Measurements from ENCODE around the gene TASOR2. TPM values are rescaled to one million over a fixed set of nuclear protein-coding genes. Genes with fewer than 3 reads are reported as not detected.

Gene TASOR2
- 10 to 100 TPM in 11 of 12 donors, not detected in 1; 29.1 to 40.6 (median 34.2) TPM for polyA plus RNA-seq (ENCODE audit: insufficient read length in 12 of 12)
- long read RNA-seq, donor 1, partial matches to known transcripts: 5 of 11 reads
- long read RNA-seq, donor 1, other reads (novel, unspliced or antisense): 6 of 11 reads
- long read RNA-seq, donor 2, partial matches to known transcripts: 51 of 190 reads
- long read RNA-seq, donor 2, other reads (novel, unspliced or antisense): 136 of 190 reads
- long read RNA-seq, donor 3, partial matches to known transcripts: 8 of 34 reads
- long read RNA-seq, donor 3, other reads (novel, unspliced or antisense): 25 of 34 reads
- long read RNA-seq, donor 4, partial matches to known transcripts: 130 of 130 reads
- long read RNA-seq, donor 4, other reads (novel, unspliced or antisense): 0 of 130 reads
- long read RNA-seq, donor 5: 0 reads
- long read RNA-seq, donor 6: 0 reads
- long read RNA-seq, donor 7, partial matches to known transcripts: 0 of 2 reads
- long read RNA-seq, donor 7, other reads (novel, unspliced or antisense): 0 of 2 reads
- long read RNA-seq, donor 8, partial matches to known transcripts: 31 of 32 reads
- long read RNA-seq, donor 8, other reads (novel, unspliced or antisense): 0 of 32 reads
- long read RNA-seq, donor 9, partial matches to known transcripts: 377 of 420 reads
- long read RNA-seq, donor 9, other reads (novel, unspliced or antisense): 42 of 420 reads
- long read RNA-seq, donor 10, partial matches to known transcripts: 16 of 80 reads
- long read RNA-seq, donor 10, other reads (novel, unspliced or antisense): 63 of 80 reads
- long read RNA-seq, donor 11, partial matches to known transcripts: 24 of 24 reads
- long read RNA-seq, donor 11, other reads (novel, unspliced or antisense): 0 of 24 reads

GRCh38 chr10:5684318-5684970 is at the start of gene TASOR2:
TSS of gene TASOR2 (plus strand) at chr10:5684838. CDS start at chr10:5720643, 35,805 bp downstream.
- DNase-seq: peak; percentile 99

GRCh38 chr10:5634918-5635317 is 49.7 kb upstream of the TASOR2 start:
- DNase-seq: no peak

GRCh38 chr10:5638494-5638893 is 46.1 kb upstream of the TASOR2 start:
- DNase-seq: no peak

- no peak for DNase-seq
Measured at GRCh38 chr10:5639066-5639465, 45.6 kb upstream of the TASOR2 start.

GRCh38 chr10:5640036-5640435 is 44.6 kb upstream of the TASOR2 start:
- DNase-seq: no peak

GRCh38 chr10:5640501-5640900 is 44.1 kb upstream of the TASOR2 start:
- DNase-seq: no peak

GRCh38 chr10:5641501-5641900 is 43.1 kb upstream of the TASOR2 start:
- DNase-seq: no peak

- DNase-seq: peak; percentile 92
Measured at GRCh38 chr10:5643346-5644067, 41.1 kb upstream of the TASOR2 start.

GRCh38 chr10:5644930-5645329 is 39.7 kb upstream of the TASOR2 start:
- no peak for DNase-seq

GRCh38 chr10:5645375-5645774 is 39.3 kb upstream of the TASOR2 start:
- no peak for DNase-seq

GRCh38 chr10:5645944-5646617 is 38.6 kb upstream of the TASOR2 start:
- DNase-seq: no peak

GRCh38 chr10:5647507-5648240 is 37.0 kb upstream of the TASOR2 start:
- DNase-seq: no peak

GRCh38 chr10:5648494-5649457 is 35.9 kb upstream of the TASOR2 start:
- no peak for DNase-seq

GRCh38 chr10:5649746-5650145 is 34.9 kb upstream of the TASOR2 start:
- no peak for DNase-seq

- DNase-seq: no peak
Measured at GRCh38 chr10:5650664-5651387, 33.8 kb upstream of the TASOR2 start.

GRCh38 chr10:5651388-5651764 is 33.3 kb upstream of the TASOR2 start:
- DNase-seq: no peak

GRCh38 chr10:5652746-5653145 is 31.9 kb upstream of the TASOR2 start:
- no peak for DNase-seq

GRCh38 chr10:5654218-5654755 is 30.4 kb upstream of the TASOR2 start:
- no peak for DNase-seq
